Activated effector memory CD4-positive, alpha-beta T cell treated with anti-CD3 and anti-CD28 coated beads, Interleukin-2, amount 50 U/mL, for 16 hours (primary cell): ENCODE data around the gene ESRRB.
"Not testable (repeated sequence)": the region's sequence is repeated elsewhere in the genome, so short reads cannot be mapped to it uniquely, and the experiment has no call there.

Experiments used
- DNase-seq: peaks from one replicate; pipeline ENCODE4 v3.0.0-alpha.2; 2020

ESRRB gene

DNA sequence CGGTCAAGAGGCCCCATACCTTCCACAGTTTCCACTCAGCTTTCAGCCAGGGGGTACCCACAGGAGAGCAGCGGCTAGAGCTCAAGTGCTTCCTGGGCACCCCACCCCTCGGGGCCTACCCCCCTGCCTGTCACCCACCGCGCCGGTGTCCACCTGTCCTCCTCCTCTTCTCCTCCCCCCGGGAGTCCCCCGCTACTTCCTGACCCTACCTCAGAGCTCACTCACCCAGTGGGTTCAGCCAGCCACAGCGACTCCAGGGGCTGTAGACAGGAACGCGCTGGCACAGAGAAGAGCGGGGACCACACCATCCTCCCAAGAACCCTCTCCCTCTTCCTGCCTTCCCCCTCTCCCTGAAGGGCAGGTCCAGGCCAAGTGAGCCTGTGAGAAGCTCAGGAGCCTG is 123.0 kb downstream of the ESRRB start:
- DNase-seq: peak; percentile 54

DNA sequence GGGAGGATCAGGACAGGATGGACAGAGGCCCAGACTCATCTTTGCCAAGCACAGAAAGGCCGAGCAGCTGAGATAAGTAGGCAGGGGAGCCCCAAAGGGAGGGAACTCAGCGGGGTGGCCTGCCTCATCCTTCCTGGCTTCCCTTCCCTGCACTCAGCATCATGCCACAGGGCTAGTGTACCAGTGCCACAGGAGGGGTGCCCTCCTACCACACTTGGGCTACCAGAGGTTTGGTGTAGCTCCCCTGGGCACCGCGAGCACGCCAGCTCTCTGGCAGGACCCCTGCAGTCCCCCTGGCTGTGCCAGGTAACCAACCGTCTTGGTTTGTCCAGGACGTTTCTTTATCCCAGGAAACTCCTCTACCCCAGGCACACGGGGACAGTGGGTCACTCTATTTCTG is 123.5 kb downstream of the ESRRB start:
- DNase-seq: peak; percentile 48

DNA sequence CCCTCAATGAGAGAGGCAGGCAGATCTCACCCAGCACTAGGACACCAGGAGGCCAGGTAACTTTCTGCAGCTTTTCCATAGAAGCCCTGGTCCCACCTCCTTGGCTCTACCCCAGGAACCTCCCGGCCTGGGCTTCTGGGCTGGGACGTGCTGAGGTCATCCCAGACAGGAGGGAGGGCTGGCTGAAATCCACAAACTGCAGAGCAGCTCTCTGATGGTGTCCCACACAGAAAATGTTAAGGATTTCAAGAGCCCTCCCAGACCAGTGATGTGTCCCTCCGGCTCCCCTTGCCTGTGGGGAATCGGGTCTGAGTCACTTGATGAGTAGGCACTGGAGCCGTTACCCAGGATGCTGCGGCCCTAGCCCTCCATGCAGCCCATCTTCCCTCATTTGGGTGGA is 124.1 kb downstream of the ESRRB start:
- DNase-seq: no peak

DNA sequence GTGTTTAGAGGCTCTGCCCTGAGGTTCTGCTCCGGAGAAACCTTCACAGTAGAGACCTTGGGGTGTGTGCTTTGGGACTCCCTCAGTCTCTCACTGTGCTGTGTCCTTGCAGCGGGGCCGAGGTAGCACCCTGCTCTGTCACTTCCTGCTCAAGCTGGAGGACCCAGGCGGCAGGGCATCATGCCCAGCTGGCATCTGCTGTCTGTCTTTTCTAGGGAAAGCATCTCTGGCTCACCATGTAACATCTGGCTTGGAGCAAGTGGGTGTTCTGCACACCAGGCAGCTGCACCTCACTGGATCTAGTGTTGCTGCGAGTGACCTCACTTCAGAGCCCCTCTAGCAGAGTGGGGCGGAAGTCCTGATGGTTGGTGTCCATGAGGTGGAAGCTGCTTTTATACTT is 124.5 kb downstream of the ESRRB start:
- DNase-seq: no peak

DNA sequence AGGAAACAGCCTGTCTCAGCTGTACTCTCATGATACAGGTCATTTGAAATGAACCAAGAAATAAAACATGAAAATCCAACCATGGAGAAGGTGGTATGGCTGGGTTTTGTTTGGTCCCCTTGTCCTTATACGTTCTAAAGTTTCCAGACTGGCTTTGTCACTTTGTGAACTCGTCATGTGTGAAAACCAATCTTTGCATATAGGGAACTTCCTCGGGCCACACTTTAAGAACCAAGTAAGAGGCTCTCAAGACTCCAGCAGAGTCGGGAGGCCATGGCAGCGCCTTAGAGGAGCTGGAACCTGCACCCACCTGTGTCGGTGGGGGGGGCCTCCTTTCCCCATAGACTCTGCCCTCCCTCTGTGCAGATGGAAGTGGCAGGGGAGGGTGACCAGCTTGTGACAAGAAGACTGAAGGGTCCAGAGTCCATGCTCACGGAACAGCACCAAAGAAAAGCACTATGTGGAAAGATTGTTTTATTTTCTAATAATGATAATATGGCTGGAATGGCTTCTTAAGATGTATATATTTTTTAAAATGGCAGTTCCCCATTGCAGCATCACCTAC is 125.3 kb downstream of the ESRRB start:
- DNase-seq: peak; percentile 45

DNA sequence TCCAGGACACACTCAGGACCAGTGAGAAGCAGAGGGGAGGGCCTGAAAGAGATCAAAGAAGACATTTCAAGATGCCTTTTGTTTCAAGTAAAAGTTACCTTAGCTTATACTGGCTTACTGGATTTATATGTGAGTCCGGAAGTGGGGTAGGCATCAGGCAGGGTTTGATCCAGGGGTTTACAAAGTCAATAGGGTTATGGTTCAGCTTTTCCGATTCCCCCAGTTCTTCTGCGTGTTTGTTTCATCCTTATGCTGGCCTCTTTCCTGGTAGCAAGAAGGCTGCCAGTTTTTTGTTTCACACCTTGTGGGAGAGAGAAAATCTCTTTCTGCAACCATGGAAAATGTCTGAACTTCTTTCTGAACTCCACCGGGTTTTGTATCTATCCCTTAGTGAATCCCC is 126.3 kb downstream of the ESRRB start:
- DNase-seq: no peak

DNA sequence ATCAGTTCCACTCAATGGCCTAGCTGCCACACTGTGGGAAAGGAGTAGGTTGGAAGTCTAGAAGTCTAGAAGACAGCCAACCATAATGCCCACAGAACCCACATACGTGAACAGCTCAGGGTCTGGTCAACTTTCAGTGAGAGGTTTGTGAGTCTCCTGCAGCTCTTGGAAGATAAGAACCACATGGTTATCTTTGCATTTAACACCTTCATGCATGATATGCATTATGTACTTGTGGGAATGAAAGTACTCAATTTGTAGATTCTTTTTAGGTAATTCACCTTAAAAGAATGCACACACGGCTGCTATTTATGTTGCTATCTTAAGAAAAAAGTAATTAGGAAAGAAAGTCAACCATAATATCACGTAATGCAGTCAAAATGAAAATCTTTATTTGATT is 126.7 kb downstream of the ESRRB start:
- no peak for DNase-seq

DNA sequence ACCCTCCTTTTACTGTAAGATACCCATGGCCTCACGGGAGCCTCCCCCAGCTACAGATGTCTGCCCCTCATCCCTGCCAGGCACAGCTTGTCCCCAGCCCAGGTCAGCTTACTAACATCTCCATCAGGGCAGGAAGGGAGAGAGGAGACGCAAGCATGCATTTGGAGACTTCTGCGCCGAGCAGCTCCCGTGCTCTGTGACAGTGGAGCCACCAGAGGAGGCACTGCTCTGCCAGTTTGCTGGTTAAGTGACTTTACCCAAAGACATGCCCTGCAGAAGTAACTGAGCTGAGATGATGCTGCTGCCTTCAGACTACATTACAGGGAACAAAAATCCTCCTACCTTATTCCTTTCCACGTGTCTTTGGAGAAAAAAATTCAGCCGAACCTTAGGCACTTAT is 133.4 kb downstream of the ESRRB start:
- DNase-seq: no peak

DNA sequence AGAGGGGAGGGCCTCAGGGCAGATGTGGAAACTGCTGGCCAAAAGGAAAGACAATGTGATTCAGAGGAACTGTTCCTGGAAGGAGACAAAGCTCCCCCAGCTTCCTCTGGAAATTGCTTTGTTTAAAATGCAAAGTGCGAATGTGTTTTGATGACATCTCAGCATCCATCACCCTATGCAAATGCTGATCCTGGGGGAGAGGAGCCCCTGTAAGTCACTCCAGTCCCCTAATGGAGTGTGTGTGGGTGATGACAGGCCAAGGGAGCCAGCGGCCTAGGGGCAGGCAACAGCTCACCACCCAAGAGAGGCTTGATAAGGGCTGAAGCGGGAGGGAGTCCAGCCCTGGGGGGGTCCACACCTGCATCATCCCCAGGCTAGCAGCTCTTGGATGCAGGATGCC is 134.2 kb downstream of the ESRRB start:
- no peak for DNase-seq

DNA sequence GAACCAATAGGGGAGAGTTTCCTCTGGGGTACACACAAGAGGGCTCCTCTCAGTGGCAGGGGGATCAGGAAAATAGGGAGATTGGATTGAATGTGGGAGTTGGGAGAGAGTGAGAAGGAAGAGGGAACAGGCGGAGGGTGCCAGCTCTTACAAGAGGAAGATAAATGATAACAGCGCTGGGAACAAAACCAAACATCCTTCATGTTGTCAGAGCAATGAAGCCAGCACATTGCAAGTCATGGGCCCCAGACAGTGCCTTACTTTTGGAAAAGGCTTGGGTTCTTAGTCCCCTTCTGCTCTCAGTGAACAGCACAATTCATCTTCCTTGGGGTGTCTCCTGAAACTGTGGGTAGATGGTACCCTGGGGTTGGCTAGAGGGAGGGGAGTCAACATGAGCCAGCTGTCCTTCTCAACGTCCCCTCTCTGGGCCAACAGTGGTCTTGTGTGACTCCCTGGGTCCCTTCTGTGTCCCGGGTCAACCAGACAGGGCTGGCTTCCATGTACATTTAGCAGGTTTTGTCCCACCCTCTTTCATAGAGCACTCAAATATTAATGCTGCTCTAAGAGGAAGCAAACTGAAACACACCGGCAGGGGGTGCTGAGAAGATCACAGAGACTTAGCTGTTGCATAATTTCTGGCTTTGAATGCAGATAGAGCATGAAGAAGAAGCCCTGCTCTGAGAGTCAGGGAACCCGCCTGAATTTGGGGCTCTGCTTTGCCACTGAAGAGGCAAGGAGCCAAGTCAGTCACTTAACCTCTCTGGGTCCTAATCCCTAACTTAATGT is 138.5 kb downstream of the ESRRB start:
- peak; percentile 30 for DNase-seq

DNA sequence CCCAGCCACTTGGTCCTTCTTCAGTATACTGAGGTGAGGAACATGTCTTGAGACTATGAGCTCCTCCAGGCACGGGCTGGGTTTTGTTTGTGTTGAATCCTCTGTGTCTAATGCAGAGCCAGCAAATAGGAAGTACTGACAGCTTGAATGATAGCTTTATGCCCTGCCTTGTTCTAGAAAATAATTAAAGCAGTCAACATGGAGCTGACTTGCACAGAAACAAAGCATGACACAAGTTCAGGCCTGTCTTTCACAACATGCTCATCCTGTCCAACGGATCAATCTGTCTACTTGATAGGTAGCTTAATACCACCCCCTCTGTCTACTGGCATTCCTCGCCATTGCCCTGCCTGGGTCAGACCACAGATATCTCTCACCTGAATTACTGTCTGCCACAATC is 140.9 kb downstream of the ESRRB start:
- peak; percentile 45 for DNase-seq

DNA sequence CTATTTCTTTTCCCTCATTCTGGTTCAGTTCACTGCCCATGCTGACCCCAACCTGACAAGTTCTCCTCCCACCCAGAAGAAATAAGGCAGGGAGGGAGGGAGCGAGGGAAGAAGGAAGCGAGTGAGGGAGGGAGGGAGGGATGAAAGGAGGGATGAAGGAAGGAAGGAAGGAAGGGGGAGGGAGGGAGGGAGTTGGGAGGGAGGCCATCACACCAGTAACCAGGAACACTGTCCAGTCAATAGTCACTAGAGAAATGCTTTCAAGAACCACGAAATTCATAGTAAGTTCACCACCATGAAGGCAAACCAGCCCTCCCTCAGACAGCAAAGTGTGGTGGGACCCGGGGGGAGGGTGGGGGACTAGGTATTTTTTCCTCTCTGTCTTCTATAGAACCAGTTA is 142.4 kb downstream of the ESRRB start:
- DNase-seq: no peak

DNA sequence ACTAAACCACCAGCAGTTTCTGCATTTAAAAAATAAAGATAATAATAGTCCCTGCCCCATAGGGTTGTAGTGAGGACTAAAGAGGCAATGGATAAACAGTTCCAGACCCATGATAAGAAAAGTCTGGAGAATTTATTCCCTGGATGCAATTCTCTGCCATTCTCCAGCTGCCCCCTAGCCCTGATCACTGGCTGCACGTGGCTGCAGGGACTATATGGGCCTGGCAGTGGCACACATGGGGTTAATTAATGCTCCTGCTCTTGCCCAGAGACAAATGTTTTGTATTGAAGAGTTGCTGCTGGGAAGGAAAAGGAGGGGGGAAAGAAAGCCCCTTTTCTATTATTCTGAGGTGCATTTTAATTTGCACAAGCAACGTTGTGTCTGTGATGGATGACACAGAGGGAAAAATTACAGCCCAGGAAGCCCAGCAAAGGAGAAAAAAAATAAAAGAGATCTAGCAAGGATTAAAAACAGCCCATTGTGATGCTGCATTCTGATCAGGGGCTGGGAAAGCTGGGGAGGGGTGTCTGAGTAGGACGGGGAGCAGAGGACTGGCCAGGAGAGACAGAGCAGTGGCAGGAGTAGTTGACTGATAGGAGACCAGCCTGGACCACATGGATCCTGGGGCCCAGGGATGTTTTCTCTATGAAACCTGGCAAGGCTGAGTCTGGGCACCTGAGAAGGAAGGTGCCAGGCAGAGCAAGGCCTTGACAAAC is 149.3 kb downstream of the ESRRB start:
- DNase-seq: no peak

DNA sequence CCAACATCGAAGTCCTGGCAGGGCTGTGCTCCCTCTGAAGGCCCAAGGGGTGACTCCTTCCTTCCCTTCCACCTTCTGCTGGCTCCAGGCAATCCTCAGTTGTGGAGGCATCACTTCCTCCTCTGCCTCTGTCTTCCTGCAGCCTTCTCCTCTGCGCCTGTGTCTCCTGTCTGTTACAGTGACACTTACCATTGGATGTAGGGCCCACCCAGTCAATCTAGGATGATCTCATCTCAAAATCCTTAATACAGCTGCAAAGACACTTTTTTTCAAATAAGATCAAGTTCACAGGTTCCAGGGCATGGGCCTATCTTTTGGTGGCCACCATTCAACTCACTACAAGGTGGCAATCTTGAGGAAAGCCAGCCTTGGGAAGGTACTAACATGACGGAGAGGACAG is 155.1 kb downstream of the ESRRB start:
- DNase-seq: no peak

DNA sequence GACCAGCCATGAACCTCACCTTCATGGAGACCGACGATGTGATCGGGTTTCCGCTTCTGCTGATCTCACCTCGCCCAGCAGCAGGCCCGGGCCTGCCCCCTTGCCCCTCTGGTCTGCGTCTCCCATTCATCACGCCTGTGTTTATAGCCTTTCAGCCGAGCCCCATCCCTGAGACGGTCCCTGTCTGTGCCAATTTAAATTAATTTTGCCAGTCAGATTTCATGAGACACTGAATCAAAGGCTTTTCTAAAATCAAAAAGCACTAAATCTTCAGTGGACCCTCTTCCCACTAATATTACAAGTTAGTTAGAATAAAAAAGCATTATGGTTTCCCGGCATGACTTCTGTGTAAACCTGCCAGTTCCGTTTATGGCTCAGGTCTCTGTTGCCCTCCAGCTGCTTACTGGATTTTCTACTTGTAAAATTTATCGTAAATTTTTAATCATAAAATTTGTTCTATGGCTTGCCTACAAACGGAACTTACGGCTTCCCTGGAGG is 155.9 kb downstream of the ESRRB start:
- DNase-seq: no peak

DNA sequence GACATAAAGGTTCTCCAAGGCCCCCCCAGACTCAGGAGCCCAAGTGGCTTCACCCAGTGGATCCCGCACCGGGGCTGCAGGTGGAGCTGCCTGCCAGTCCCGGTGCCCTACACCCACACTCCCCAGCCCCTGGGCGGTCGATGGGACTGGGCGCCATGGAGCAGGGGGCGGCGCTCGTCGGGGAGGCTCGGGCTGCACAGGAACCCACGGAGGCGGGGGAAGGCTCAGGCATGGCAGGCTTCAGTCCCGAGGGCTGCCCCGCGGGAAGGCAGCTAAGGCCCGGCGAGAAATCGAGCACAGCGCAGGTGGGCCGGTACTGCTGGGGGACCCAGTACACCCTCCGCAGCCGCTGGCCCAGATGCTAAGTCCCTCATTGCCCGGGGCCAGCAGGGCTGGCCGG is 160.7 kb downstream of the ESRRB start:
- not testable (repeated sequence) for DNase-seq

DNA sequence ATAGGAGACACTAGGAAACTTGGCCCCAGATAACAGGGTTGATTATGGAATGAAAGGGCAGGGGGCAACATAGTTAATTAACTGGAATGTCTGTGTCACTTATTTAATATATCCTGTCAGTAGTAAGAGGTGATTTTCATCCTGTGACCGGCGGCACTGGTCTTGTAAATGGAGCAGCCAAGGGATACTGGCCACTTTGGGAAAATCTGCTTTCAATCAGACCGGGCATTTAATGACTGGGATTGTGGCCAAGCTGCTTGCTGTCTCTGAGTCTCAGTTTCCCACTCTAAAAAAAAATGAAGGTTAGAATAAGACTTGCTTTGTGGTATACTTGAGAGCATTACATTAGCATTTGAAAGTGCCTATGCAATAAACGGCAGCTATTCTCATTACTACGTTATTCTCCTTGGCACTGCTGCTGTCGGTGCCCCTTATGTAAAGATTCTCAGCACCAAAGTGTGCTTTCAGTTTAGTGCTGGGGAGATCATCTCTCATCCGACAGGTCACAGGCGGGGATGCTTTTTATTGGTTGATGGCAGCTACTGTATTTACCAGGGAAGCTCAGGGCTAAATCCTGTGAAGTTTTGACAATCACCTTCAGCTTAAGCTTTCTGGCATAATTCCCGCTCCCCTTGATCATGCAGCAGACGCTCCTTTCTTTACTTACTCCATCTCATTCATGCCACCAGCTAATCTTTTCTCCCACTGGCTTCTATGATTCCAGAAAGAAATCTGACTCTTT is 162.1 kb downstream of the ESRRB start:
- no peak for DNase-seq

DNA sequence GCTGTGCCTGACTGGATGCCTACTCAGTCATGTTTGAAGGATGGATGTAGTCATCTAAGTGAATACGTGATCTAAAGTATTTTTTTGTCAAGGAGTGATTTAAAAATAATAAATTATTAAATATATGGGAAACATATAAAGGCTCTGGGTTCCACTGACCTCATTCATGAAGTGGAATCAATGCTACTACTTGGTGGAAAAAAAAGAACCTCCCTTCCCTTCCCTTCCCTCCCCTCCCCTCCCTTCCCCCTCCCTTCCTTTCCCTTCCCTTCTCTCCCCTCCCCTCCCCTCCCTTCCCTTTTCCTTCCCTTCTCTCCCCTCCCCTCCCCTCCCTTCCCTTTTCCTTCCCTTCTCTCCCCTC is 162.7 kb downstream of the ESRRB start:
- no peak for DNase-seq

DNA sequence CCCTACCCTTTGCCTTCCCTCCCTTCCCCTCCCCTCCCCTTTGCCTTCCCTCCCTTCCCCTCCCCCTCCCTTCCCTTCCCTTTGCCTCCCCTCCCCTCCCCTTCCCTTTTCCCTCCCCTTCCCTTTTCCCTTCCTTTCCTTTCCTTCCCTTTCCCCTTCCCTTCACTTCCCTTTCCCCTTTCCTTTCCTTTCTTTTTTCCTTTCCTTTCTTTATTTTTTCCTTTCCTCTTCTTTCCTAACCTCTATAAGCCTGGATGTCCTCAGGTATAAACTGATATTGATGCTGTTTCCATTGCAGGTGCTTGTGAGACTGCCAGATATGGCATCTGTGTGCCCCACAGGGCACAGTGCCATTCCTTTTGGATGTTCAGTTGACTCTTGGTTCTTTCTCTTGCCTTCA is 163.2 kb downstream of the ESRRB start:
- DNase-seq: no peak

DNA sequence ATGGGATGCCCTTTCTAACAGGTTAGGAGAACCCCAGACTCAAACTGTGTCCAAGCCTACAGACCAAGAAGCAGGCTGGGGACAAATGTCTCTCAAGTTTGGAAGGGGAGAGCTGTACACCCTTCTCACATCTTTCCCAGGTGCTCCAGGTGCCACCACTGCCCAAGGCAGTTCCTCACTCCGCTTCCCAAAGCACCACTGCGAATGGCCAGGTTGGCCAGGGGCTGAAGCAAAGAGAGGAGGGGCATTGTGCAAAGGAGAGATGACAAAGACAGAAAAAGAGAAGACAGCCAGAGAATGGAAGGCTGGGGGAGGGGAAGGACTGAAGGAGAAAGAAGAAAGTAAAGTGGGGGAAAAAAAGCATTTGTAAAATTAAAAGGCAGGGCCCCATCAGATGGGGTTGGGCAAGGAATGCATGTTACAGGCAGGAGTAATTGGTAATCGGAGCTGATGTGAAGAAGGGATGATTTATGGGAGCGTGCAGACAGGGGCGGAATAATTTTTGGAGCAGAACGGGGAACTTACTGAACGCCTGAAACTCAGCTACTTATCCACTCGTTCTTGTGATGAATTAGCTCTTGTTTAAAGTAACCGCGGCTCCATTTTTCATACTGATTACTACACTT is 165.8 kb downstream of the ESRRB start:
- no peak for DNase-seq

DNA sequence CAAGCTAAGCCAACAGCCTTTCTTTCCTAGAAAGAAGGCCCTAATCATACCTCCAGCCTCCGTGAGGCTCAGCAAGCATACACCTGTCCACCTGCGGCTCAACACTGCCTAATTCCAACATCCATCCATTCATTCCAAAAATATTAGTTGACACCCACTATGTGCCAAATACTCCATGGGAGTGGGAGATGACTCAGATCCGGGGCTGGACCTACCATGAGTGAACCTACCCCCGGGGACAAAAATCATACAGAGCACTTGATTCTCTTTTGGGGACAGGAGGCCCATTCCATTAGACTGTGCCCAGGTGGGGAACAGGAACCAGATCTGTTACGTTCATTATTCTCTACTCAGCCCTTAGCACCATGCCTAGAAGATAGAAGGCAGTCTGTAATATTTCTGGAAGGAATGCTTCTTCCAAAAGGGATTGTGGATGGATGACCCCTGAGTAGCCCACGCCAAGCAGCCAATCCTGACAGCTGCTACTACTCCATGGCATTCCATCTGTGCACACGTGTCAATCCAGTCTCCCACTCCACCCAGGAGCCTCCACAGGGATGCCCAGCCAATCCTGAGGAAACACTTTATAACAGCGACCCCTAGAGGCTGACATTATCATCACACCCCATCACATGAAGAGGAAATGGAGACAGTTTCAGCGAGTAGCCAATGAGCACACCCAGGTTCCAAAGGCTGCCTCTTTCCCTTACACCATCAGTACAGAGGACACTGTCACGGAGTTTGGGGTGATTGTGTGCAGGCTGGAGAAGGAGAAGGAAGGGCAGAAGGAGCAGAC is 170.7 kb downstream of the ESRRB start:
- no peak for DNase-seq

DNA sequence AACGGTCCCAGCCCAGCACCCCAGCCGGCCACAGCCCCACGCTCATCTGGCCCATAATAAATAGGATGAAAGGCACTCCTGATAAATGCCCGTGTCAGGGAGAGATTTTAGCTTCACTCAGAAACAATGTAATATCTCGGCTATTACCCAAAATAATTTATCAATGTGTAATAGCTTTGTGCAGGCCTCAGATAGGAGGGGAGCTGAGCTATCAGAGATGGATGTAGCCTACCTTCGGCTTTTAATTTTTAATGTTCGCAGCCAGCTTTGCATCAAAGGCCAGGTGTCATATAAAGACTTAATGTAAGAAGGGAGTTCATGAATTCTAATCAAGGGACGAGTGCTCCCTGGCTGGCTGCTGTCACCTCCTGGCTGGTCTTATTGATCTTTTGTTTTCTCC is 171.9 kb downstream of the ESRRB start:
- DNase-seq: no peak
